GM12891 (cell line): ENCODE data around the gene ASXL1.

Experiments used
- PAX5 ChIP-seq: IDR thresholded peaks from 2 replicates; pipeline ENCODE4 v1.6.1; 2011; ENCODE audit warnings: low read length, moderate library complexity, mild to moderate bottlenecking; ENCODE audit not compliant: insufficient read depth, severe bottlenecking
- POLR2A ChIP-seq: IDR thresholded peaks from 2 replicates; pipeline ENCODE4 v1.6.1; 2011; ENCODE audit warnings: low read depth, low read length, control low read depth
- POLR2AphosphoS5 ChIP-seq: IDR thresholded peaks from 2 replicates; pipeline ENCODE4 v1.6.1; 2011; ENCODE audit warnings: low read depth, low read length, control low read depth
- SPI1 ChIP-seq: IDR thresholded peaks from 2 replicates; pipeline ENCODE4 v1.6.1; 2011; ENCODE audit warnings: low read depth, low read length, control low read depth
- TAF1 ChIP-seq: IDR thresholded peaks from 2 replicates; pipeline ENCODE4 v1.6.1; 2011; ENCODE audit warnings: low read depth, low read length, control low read depth

- no peak for TF ChIP-seq POLR2A
- no peak for TF ChIP-seq TAF1
- TF ChIP-seq POLR2AphosphoS5: no peak
- TF ChIP-seq PAX5: no peak
- TF ChIP-seq SPI1: no peak
Observed at GRCh38 chr20:32353848-32354496, 4.2 kb upstream of the ASXL1 start.
